Left colon (tissue), 2 donors: ENCODE measurements around the gene TRAF7. TPM values are rescaled to one million over a fixed set of nuclear protein-coding genes. Genes with fewer than 3 reads are reported as not detected.
"Not testable (repeated sequence)": the region's sequence is repeated elsewhere in the genome, so short reads cannot be mapped to it uniquely, and the experiment has no call there.

ENCODE experiments used
- ATAC-seq: fragments of 200-7000 bp; cut with Tn5 transposase; one replicate; pipeline ENCODE4 v1.9.1; 2020; ENCODE audit warnings: mild to moderate bottlenecking, moderate library complexity
- DNase-seq, 2 donors: peaks; one replicate each; pipeline ENCODE4 v3.0.0-alpha.2; 2020
- intact Hi-C, 2 donors: fragments of 100-400 bp; cut with DNase I in 1 of 2; cut with micrococcal nuclease in 1 of 2; formaldehyde crosslinking; loops; one replicate each; pipeline versions ENCODE4 v1.11.2 to v1.14.0; 2022; cut with DNase I, micrococcal nuclease
- total RNA-seq, 2 donors: library from RNA; stranded (reverse); fragmentation: NEBNext Ultra II Directional; extraction: Animal tissue kit (Norgen Biotek cat#: 25700); gene quantifications; one replicate each; pipeline ENCODE4 v1.2.1, GENCODE V29; 2021
- donor health status: DM: no; HTN: no; CAD: no.
- donor health status: DM: yes; HTN: yes; CAD: no.

The TRAF7 gene
- total RNA-seq, 2 donors from 2014 or later: 94.5 to 99.8 TPM

DNA sequence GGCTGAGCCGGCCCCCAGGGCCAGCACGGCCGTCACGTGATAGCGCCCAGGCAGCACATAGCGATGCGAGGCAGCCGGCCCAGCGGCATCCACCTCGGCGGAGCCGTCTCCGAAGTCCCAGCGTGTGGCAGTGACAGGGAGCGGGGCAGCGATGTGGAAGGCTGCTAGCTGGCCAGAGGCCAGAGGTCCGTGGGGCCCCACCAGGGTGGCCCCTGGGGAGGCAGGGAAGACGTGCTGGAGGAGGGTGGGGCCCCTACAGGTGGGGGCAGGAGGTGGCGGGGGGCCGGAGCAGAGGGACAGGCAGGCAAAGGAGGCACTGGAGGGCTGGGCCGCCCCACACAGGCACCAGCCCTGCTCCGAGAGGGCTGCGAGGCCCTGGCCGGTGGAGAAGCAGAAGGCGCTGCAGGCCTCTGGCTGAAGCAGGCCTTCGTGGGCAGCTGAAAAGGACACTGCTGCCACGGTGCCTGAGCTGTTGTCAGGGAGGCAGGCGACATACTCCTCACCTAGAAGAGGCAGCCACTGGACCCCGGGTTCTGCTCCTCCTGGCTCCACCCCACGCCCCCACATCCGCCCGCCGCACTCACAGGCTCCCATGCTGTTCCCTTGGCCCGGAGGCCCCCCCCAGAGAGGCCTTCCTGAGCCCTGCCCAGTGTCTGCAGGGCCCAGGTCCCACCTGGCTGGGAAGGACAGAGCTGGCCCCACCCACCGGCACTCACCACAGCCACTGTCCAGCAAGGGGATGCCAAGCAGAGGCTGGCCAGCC is 37.4 kb upstream of the TRAF7 start:
- DNase-seq, ATAC-seq, intact Hi-C loops: not testable (repeated sequence)

DNA sequence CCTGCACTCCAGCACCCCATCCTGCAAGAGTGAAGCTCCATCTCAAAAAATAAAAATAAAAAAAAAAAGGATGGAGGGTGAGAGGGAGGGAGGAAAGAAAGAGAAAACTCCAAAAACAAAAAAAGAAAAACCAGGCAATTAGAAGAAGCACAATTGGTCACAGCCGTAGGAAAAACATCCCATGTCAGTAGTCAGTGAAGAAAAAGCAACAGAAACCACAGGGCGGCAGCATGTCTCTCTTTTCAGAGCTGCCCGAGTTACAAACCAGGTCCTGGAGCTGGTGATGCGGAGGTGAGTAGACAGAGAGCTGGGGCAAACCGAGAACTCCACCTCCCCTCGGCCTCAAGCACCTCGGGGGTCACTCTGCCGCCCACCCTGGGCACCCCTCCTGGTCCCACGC is 34.3 kb upstream of the TRAF7 start:
- DNase-seq (peak in 1 of 2 donors; percentile 63), ATAC-seq (peak; percentile 39)
- intact Hi-C loops: not testable (repeated sequence)

DNA sequence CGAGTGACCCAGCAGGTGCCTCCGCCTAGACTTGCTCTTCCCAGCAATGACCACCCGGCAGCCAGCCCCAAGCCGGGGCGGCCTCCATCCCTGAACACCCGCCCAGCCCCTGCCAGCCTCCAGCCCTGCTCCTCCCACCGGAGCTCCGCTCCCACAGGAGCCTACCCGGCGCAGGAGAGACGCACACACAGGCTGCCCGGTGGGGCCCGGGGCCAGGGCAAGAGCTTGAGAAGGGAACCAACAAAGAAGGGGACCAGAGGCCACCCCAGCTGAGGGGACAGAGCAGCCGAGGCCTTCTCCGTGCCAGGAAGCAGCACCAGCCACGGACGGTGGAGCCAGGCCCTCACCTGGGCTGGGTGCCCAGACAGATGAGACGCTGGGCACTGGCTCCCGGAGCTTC is 33.7 kb upstream of the TRAF7 start:
- intact Hi-C loops: no loop called here
- ATAC-seq: peak; percentile 2
- no peak for DNase-seq

DNA sequence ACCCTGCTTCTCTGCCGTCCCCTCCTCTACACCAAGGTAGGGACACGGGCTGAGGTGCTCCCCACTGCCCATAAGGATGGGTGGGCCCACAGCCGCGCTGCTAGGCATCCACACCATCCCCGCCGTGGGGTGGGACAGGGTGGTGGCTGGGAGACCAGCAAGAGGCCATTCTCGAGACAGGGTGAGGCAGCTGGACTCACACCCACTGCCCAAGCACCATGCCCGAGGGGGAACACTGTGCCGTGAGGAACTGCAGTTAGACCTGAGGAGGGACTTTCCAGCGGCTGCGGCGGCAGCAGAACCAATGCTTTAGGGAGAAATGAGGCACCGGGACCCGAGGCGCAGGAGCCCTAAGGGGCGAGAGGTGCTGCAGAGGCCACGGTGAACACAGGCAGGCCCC is 33.2 kb upstream of the TRAF7 start:
- intact Hi-C loops: no loop called here
- no peak for ATAC-seq

DNA sequence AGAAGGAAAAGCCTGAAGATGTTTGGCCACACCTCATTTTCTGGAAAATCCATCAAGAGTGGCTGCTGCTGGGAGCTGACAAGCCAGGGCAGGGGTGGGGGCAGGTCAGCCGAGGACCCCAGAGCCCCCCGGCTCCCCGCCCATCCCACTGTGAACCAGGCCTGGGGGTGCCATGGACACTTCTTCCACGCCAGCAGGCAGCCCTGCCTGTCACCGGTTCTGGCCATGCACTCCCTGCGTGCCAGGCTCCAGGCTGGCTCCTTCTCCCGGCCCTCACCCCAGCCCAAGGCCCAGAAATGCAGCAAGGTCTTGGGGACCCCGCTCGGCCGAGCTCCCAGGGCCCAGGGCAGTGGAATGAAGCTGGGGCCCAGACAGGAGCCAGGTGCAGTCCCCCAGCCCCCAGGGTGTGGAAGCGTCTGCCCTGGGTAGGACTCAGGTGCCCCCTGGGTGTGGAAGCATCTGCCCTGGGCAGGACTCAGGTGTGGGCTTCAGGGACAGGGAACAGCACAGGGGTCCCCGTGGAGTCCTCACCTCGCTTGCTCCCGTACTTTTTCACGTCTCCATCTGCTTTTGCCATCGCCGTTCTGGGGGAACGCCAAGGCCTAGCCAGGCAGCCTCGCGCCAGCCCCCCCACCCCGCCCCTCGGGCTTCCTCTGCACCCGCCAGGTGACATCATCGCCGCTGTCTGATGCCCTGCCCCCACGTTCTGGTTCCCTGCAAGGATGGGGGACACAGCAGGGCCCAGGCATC is 32.5 kb upstream of the TRAF7 start:
- ATAC-seq, DNase-seq, intact Hi-C loops: not testable (repeated sequence)

More for the DNA sequence above, 33.2 kb upstream of the TRAF7 start:
- no peak for DNase-seq

DNA sequence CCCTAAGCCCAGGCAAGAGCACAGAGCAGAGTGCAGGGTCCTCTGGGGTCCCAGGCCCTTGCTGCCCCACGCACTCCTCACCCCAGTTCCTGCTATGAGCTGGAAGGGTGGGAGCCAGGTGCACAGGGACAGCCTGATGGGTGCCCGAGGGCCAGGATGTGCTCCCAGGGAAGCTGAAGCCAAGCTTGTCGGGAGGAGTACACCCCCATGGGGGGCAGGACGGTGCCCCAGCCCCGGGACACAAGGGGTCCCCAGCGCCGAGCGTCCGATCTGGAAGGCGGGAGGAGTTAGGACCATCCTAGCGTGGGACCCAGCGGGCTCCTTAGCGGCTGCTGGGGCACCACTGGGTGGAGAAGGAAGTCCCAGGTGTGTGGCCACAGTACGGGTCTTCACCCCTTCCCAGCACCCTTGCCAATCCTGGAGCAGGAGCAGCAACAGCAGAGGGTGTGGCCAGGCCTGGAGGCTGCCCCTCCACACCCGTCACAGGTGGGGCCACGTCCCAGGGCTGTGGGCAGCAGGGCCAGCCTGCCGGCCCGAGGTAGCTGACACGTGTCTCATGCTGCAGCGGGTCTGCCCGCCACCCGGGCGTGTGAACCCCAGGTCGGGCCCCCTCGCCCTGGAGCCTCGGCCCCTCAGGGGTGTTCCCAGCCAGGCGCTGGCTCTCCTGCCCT is 31.7 kb upstream of the TRAF7 start:
- DNase-seq, intact Hi-C loops: not testable (repeated sequence)
- peak; percentile 20 for ATAC-seq

DNA sequence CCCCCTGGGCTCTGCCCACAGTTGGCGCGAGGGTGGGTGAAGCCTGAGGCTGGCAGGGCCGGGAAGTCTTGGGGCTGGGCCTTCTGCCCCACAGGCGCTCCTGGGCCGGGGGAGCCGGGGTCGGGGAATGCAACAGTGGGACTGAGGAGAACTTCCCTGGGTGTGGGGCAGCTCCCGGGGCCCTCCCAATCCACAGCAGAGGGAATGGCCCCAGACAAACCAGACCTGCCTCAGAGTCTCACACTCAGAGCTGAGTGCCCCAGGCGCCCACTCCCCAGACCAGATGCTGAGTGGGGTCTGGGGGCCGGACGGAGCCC is 31.2 kb upstream of the TRAF7 start:
- intact Hi-C loops, ATAC-seq, DNase-seq: not testable (repeated sequence)

DNA sequence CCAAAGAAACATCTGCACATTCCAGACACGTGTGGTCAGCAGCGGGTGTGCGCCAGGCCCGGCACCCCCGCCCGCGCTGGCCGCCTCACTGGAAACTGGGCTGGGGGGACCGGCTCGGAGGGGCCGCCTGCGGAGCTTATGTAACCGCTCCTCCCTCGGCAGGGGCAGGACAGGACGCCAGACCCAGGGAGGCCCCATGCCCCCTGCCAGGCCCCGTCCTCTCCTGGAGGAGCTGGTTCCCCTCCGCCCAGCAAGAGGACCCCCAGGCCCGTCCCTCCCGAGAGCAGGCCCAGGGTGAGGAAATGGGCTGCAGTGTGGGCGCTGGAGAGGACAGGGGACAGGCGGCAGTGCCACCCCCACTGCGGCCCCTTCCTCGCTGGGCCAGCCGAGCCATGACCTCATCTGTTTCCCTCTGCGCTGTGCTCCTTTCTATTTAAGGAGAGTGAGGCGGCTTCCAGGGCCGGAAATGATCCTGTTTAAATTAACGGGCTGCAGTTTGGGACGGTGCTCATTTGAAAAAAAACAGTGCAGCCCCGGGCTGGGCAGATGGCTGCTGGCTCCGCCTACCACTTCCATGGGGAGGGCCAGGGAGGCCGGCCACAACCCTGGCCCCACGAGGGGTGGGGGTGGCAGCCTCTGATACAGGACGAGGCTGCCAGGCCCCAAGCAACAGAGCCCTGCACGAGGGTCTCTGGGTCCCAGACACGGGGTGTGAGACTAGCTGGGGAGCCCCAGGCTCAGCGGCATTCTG is 30.7 kb upstream of the TRAF7 start:
- DNase-seq: peak; percentile 46 to 77
- ATAC-seq, intact Hi-C loops: not testable (repeated sequence)

DNA sequence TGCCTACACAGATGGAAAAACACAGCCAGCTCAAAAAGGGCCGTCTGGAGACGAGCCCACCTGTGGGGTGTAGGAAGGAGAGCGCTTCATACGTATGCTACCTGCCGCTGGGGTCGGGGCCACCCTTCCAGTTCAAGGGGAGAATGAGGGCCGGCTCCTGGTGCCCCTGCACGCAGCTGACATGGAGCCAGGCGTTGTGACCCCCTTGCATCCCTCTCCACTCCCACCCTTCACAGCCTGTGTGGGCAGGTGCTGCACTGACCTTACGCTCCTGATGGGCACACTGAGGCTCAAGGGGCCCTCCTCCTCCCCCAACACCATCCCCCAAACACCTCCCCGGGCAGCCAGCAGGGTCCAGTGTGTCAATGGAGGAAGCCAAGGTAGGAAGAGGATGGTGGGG is 30.0 kb upstream of the TRAF7 start:
- intact Hi-C loops: not testable (repeated sequence)

DNA sequence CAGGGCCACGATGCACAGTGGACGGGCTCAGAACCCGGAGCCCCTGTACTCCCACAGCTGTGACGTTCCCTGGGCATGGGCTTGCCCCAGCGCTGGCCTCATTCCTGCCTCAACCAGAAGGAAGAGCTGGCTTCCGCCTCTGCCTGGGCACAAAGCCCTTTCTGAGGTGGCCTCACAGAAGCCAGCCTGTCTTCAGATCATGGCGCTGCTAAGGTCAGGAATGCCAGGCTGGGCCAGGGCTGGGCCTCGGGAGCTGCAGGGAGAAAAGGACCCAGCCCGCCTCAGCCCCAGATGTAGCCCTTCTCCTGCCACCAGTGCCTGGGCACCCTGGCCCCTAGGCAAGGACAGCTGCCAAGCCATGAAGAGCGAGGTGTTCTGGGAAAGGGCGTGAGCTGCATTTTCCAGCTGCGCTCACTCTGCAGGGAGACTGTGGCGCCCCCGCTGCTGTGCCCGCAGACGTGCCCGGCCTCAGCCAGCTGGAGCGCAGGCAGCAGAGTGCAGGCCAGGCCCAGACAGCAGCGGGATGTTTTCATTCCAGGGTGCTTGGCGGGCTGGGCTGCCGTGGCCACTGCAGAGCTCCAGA is 29.3 kb upstream of the TRAF7 start:
- ATAC-seq, intact Hi-C loops: not testable (repeated sequence)
- DNase-seq: peak in 1 of 2 donors; percentile 60

More for the DNA sequence above, 30.0 kb upstream of the TRAF7 start:
- ATAC-seq, DNase-seq: not testable (repeated sequence)

DNA sequence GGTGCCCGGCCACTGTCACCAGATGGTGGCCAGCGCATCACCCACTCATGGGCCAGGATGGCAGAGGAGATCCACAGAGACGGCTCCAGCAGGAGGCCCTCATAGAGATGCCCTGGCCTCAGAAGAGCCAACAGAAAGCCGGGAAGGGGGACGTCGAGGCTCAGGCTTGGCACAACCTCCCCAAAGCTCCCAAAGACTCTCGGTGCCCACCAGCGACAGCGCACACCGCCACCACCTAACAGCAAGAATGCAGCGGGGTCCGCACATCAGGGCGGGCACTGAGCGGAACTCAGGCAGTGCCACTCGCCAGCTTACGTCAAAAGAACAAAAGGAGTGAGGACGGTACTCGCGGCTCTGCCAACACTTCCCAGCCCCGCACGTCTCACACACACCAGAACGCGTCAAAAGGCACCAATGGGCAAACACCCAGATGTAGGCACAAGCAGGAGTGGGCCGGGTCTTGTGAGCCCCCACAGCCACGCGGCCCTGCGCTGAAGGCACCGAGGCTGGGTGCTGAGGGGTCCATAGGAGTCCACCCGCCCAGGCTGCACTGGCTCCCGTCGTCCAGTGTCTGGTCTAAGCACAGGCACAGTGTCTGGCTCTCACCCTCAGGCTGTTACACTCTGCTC is 28.5 kb upstream of the TRAF7 start:
- ATAC-seq, intact Hi-C loops: not testable (repeated sequence)
- peak; percentile 48 to 70 for DNase-seq

DNA sequence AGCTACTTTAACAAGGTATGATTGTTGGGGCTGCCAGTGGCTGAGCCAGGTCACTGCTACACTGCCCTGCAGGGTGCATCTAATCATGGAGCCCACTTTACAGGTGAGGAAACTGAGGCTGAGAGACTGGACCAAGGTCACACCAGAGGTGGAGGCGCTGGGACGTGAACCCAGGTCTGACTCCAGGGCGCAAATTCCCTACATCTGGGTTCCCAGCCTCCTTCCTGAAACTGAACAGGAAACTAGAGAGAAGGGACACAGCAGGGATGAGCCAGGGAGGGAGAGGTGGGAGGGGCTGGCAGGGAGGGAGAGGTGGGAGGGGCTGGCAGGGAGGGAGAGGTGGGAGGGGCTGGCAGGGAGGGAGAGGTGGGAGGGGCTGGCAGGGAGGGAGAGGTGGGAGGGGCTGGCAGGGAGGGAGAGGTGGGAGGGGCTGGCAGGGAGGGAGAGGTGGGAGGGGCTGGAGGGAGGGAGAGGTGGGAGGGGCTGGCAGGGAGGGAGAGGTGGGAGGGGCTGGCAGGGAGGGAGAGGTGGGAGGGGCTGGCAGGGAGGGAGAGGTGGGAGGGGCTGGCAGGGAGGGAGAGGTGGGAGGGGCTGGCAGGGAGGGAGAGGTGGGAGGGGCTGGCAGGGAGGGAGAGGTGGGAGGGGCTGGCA is 27.8 kb upstream of the TRAF7 start:
- peak; percentile 75 for ATAC-seq
- intact Hi-C loops: not testable (repeated sequence)
- DNase-seq: peak; percentile 62 to 71

DNA sequence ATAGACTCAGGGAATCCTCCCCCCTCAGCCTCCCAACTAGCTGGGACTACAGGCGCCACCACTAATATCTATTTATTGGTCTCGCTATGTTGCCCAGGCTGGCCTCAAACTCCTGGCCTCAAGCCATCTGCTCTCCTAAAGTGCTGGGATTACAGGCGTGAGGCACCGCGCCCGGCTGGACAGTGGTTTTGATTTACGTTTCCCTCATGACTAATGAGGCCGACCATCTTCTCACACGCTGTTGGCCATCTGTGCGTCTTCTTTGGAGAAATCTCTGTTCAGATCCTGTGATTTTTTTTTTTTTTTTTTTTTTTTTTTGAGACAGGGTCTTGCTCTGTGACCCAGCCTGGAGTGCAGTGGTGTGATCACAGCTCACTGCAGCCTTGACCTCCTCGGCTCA is 26.3 kb upstream of the TRAF7 start:
- ATAC-seq, DNase-seq, intact Hi-C loops: not testable (repeated sequence)

DNA sequence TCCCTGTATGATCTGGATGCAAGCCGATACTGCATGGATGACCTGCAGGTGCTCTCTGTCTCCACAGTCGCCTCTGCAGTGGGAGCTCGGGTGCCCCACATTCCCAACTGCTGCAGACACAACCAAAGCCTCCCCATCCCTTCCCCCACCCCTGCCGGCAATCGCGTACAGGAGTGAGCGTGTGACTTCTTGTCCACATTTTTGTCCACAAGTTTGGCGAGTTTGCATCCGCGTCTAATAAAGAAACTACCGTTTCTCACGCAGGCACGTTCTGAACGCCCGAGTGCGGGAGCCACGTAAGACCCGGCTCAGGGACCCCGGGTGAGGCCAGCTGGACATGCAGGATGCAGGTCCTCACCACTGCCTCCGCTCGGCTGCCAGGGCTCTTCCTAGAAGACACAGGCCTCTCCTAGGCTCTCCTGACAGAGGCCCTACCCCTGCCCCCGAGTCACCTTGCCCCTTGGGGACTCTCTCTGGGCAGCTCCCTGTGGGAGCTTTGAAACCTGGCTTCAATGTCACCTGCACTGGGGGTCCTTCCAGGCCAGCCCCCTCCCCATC is 25.6 kb upstream of the TRAF7 start:
- DNase-seq, intact Hi-C loops, ATAC-seq: not testable (repeated sequence)

DNA sequence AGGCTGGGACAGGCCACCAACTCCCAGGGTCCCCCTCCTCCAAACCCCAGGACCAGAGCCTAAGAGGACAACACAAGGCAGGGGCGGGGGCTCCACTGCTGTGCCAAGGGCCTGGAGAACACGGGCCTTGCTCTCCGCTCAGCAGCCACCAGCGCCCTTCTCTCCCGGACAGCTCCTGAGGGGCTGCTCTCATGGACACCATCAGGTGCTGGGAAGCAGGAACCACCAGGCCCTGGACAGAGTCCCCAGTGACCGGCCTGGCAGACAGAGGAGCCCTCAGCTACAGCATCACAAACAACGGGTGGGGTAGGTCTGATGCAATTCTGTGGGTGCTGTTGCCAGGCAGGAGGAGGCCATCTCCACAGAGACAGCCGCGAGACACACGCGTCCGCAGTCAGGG is 21.8 kb upstream of the TRAF7 start:
- intact Hi-C loops, DNase-seq, ATAC-seq: not testable (repeated sequence)

DNA sequence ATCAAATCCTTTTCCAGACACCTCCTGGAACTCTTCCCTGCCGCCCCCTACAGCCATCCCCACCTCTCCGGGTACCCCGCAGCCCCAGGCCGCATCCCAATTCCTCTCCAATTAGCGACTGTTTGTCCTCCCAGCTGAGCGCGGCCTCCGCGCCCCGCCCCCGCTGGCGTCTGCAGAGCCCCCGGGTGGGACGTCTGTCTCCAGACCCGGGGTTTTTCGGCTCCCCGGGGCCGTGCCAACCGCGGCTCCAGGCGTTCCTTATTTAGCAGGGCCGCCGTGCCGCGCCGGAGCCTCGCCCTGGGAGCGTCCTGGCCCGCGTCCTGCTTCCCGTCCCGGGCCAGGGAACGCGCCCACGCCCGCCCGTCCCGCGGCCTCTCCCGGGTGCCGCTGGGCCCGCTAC is 20.5 kb upstream of the TRAF7 start:
- ATAC-seq, intact Hi-C loops: not testable (repeated sequence)
- peak in 1 of 2 donors; percentile 46 for DNase-seq
